Measurements from ENCODE around the gene IFT122. TPM values are rescaled to one million over a fixed set of nuclear protein-coding genes. Genes with fewer than 3 reads are reported as not detected.

Gene IFT122
- total RNA-seq, 1 donor from 2014 or later: 41.6 TPM

DNA sequence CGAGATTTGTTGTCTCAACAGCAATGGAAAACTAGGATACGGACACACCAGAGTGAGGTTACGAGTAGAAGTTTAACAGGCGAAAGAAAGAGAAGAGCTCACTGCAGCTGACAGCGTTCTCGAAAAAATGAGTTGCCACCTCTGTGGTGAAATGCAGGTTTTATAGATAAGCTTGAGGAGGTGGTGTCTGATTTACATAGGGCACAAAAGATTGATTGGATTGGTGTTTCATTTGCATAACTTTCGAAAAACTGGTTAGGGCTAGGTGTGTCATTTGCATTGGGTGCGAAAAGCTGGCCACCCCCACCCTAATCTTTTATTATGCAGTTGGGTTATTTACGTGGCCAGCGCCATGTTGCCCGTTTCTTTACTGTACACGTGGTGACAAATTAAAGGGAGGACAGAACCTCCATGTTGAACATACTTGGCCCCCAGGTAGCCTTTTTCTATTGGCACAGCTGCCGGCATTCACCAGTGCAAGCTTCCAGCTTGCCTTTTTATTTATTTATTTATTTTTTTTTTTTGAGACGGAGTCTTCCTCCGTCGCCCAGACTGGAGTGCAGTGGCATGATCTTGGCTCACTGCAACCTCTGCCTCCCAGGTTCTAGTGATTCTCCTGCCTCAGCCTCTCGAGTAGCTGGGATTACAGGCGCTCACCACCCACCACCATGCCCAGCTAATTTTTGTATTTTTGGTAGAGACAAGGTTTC, 8.3 kb downstream of the IFT122 start:
- peak overlapping the region; percentile 25 for H3K27ac Mint-ChIP-seq
- peaks cover 30% of the 10 kb centered on the region for H3K4me1 Mint-ChIP-seq (ENCODE audit: unreplicated experiment)
- peaks cover 15% of the 10 kb centered on the region for H3K36me3 Mint-ChIP-seq
- no peak for TF ChIP-seq CTCF (conservative IDR thresholded peaks at IDR 0.05)
- no peaks in the 10 kb centered on the region for H3K27me3 Mint-ChIP-seq
- H3K9me3 Mint-ChIP-seq: no peaks in the 10 kb centered on the region
- H3K4me3 Mint-ChIP-seq: peak overlapping the region; percentile 54
- no peak for DNase-seq (ENCODE audit: extremely low spot score, unreplicated experiment)

DNA sequence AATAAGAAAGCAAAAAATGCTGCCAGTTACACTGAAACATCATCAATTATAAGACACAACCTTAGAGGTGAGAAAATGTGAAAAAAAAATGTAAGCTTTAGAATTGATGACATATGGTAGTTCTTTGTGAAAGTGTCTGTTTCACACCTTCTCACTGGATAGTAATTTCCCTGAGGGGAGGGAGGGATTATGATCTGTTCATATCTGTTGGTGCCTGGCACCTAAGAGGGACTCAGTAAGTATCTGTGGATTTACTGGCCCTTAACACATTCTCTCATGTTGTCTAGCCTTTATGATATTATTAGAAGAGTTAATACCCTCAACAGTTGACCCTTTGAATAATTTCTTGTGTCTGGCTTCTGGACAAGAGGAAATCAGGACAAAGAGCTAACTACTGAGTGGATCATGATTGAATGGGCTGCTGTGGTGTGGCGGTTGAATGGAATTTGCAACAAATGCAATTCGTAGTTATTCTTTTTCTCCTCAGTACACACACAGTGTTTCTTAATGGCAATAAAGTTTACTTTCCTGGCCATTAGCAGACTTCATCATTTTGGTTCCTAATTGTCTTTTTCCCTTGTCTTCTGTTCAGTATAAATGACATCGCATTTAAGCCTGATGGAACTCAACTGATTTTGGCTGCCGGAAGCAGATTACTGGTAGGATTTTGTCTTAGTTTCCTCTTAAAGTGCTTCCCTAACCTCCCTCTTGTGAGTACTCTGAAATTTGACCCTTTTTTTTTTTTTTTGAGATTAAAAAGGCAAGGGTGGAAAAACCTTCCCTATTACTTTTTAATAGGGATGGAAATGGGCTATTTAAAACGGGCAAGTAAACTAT, 9.5 kb downstream of the IFT122 start:
- peaks cover 30% of the 10 kb centered on the region for H3K4me1 Mint-ChIP-seq (ENCODE audit: unreplicated experiment)
- no peak for TF ChIP-seq CTCF (conservative IDR thresholded peaks at IDR 0.05)

DNA sequence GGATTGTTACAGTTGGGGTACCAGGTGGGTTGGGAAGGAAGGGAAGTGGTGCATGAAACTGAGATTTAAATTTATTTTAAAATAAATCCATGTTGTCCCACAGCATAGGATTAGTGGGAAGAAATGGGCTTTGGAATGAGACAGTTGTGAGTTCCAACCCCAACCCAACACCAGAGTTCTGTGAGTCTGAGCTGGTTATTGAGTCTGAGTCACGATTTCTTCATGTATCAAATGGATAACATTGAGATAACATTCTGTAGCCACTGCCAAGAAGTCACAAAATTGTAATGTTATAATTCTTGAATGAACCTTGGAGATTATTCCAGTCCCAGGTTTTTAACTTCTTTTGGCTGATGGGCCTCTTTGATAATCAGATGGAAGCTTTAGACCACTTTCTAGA, 13.7 kb downstream of the IFT122 start:
- no peak overlapping the region for H3K4me3 Mint-ChIP-seq
- no peak for TF ChIP-seq CTCF (conservative IDR thresholded peaks at IDR 0.05)
- H3K9me3 Mint-ChIP-seq: no peaks in the 10 kb centered on the region
- H3K36me3 Mint-ChIP-seq: peaks cover 26% of the 10 kb centered on the region
- H3K27ac Mint-ChIP-seq: no peak overlapping the region
- no peak for DNase-seq (ENCODE audit: extremely low spot score, unreplicated experiment)
- H3K4me1 Mint-ChIP-seq (ENCODE audit: unreplicated experiment): peaks cover 18% of the 10 kb centered on the region
- H3K27me3 Mint-ChIP-seq: no peaks in the 10 kb centered on the region

More for the DNA sequence above, 9.5 kb downstream of the IFT122 start:
- Mint-ChIP-seq H3K36me3 (peaks cover 18% of the 10 kb centered on the region), H3K4me3 (no peak overlapping the region), H3K27me3 (no peaks in the 10 kb centered on the region), H3K27ac (no peak overlapping the region), H3K9me3 (no peaks in the 10 kb centered on the region)
- no peak for DNase-seq (ENCODE audit: extremely low spot score, unreplicated experiment)

- TF ChIP-seq CTCF (conservative IDR thresholded peaks at IDR 0.05): no peak
- Mint-ChIP-seq H3K36me3 (peaks cover 11% of the 10 kb centered on the region), H3K27me3 (no peaks in the 10 kb centered on the region), H3K27ac (no peak overlapping the region), H3K9me3 (no peaks in the 10 kb centered on the region), H3K4me1 (ENCODE audit: unreplicated experiment) (no peaks in the 10 kb centered on the region), H3K4me3 (no peak overlapping the region)
- DNase-seq (ENCODE audit: extremely low spot score, unreplicated experiment): no peak
These were observed 20.1 kb downstream of the IFT122 start for GRCh38 chr3:129460155-129460554.

- no peak for TF ChIP-seq CTCF (conservative IDR thresholded peaks at IDR 0.05)
- H3K4me3 Mint-ChIP-seq: no peak overlapping the region
- H3K27me3 Mint-ChIP-seq: no peaks in the 10 kb centered on the region
- no peaks in the 10 kb centered on the region for H3K9me3 Mint-ChIP-seq
- no peak for DNase-seq (ENCODE audit: extremely low spot score, unreplicated experiment)
- H3K36me3 Mint-ChIP-seq: peaks cover 11% of the 10 kb centered on the region
- H3K4me1 Mint-ChIP-seq (ENCODE audit: unreplicated experiment): no peaks in the 10 kb centered on the region
- no peak overlapping the region for H3K27ac Mint-ChIP-seq
These were observed 20.5 kb downstream of the IFT122 start for GRCh38 chr3:129460572-129460971.

Data from type B pancreatic cell (in vitro differentiated cells).